Activated naive CD4-positive, alpha-beta T cell treated with anti-CD3 and anti-CD28 coated beads, Interleukin-2, amount 50 U/mL, for 16 hours (primary cell): ENCODE measurements around the gene SSX2IP.

Experiments used
- DNase-seq: peaks from one replicate; pipeline ENCODE4 v3.0.0-alpha.2; 2020

SSX2IP gene

DNA sequence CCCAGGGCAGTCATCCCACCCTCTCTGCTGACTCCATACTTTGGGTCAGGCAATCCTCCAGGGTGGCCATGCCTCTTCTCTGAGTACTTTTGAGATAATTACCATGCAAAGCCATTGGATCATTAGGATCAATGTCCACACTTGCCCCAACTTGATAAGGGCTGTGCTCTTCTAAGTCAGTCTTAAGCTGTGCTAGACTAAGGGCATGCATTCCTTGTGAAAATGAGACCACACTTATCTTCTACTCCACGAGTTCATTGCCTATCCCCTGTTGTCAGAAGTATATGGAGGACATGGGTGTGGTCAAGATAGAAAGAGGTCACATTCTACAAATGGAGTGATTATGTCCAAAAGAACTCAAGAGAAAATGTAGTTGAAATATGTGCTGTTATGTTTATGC is 18.9 kb upstream of the SSX2IP start:
- DNase-seq, result no peak

DNA sequence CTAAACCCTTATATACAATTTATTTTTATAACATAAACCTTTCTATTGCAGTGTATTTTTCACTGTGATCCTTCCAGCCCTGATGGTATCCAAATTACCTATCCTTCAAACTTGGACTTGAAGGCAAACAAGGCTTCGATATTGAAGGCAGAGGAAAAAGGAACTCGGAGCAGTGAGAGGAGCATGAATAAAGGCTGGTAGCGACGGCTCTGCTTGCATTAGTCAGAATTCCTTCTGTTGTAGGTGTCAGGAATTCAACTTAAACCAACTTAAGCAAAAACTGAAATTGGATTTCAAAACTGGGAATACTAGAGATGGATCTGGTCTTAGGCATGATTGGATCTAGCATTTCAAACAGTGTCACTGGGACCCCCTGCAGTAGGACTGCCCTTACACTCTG is 17.8 kb upstream of the SSX2IP start:
- DNase-seq, result no peak

DNA sequence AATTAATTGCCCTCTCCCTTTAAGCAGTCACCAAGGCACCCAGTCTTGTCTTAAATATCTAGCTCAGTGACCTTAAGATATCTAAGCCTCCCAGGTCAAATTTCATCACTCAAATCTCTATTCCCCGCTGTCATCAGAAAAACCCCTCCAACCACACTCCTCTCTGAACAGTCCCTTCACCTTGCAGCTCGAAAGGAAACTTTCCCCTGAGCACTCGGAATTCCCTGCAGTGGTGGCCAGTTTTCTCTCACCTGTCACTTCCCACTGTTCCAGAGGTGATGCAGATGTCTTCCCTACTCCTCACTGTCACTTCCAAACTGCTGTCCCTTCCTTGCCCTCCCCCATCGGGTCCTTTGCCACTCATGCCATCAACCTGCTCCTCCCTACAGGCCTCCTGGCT is 15.3 kb upstream of the SSX2IP start:
- DNase-seq, result no peak

DNA sequence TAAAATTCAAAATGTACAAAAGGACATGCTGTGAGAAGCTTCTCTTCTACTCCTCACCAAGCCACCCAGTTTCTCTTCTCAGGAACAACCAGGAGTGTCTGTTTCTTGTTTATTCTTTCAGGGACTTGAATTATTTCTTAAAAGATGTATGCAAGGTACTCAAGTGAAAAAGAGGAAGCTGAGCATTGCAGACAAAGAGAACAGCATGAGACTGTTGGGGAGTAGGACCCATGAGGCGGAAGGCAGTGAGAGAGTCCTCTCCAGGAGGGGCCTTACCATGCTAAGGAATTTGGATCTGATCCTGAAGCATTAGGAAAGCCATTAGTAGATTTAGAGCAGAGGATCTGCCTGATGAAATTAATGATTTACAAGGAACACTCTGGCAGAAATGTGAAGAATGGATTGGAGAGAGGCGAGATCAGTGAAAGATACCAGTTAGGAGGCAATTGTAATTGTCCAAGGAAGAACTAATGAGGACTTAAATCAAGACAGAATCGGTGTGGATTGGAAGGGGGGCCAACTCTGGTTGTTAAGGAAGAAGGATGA is 14.7 kb upstream of the SSX2IP start:
- no peak for DNase-seq

DNA sequence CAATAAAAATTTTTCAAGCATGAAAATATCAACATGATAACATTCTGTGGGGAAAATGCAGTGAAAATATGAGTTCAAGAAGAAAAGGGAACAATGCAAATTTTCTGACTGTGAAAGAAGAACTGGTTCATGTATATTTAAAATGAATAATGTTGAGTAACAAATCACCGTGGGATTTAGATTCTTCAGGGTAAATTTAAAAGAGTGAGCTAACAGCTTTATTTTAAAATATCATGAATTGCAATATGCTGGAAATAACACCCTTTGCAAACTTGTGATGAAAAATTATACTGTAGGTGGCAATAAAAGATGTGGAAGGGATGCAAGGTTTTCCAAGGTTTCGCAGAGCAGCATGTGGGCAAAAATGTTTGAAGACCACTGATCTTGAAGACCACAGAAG is 13.2 kb upstream of the SSX2IP start:
- DNase-seq, result no peak

DNA sequence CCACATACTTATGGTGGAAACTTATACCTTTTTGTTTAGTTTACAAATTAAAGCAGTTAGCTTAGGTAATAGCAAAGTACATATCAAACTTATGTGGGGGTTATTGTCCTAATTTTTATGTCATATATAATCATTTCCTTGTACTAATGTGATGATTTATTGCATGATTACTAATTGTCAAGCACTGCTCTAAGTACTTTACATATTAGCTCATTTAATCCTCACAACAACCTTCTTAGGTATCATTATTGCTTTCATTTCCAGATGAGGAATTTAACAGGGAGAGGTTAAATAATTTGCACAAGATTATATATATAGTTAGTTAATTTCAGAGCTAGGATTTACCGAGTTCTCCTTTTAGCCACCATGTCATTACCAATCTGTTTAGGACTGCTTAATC is 11.9 kb upstream of the SSX2IP start:
- no peak for DNase-seq

DNA sequence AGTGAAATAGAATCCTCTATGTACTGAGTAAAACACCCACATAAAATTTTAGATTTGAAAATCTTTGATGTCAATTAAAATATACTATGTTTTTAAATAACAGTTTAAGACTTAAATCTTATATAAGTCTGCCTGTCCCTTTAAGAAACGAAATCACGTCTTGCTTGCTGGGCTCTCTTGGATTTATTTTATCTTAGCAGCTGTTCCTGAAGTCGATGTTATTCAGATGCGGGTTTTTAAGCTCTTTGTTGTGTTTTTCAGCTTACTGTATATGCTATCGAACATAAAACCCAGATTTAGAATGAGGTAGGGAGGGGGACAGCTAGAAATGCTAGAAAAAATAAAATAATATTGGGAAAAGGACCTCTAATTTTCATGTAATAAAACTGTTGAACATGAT is 11.1 kb upstream of the SSX2IP start:
- no peak for DNase-seq

DNA sequence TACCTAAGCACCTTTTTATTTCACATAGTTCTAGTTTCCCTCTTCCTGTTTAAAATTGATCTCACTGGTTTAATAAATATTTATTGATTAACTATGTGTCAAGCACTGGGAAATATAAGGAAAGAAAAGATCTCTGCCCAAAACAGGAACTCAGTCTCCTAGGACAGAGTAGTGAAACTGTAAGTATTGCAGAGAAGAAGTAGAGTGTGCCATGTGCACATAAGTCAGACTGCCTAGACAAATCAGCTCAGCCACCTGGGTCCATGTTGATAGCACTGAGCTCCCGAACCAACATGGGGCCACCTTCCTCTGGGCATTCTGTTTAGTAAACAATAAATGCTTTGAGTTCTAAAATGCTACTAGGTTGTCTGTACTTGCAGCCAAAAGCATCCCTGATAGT is 9.8 kb upstream of the SSX2IP start:
- DNase-seq, result no peak

DNA sequence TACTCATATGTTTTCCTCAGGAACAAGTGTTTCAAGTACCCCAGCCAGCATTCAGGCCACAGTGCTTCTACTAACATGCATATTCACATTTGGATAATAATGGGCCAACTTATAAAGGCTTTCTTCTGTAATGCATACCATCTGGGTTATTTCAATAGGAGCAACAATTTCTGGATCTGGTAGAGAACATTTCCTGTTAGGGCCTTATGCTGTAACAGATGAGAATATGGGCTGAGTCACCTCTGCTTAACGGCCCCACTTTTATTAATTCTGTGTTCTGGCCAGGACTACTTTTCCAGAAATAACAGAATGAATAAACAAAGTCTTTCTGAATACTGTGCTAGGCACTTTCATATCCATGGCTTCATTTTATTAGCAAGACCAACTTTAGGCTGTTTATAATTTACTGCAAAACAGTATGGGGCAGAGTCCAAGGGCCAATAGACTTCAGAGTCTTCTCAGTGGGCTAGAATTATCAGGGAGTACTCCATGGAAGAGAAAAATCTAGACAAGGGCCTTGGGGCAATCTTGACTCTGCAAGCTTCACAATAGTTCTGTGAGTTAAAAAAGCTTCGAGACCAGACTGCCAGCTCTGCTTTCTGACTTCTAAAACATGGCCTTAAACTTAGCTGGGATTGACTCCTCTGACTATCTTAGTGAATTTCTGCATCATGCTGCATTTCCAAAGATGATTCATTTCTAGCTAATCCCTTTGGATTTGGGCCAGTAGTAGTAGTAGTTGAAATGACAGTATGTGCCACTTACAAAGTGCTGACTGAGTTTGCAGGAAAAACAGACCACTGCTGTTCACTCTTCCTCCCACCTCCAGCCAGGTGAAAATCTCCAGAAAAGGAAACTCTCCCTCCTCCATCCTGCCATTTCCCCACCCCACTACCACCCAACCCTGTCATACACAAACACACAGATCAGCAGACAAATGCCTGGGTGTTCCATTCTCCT is 8.2 kb upstream of the SSX2IP start:
- no peak for DNase-seq

DNA sequence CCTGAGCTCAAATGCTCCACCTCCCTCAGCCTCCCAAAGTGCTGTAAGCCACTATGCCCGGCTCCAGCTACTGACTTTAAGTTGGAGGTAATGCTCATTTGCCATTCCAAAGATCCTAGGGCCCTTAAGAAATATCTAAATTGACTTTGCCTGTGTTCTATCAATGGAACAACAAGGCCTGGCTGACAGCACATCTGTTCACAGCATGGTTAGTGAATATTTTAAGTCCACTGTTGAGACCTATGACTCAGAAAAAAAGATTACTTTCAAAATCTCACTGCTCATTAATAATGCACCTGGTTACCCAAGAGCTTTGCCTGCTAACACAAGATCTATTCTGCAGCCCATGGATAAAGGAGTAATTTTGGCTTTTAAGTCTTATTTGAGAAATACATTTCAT is 3.5 kb upstream of the SSX2IP start:
- DNase-seq, result no peak

DNA sequence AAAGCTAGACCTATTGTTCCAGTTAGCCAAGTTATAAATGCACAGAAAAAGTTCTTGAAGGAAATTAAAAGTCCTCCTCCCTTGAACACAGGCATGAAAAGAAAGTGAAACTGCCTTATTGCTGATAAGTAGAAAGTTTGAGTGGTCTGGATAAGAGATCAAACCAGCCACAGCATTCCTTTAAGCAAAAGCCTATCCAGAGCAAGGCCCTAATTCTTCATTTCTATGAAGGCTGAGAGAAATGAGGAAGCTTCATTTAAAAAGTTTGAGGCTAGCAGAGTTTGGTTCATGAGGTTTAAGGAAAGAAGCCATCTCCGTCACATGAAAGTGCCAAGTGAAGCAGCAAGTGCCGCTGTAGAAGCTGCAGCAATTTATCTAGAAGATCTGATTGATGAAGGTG is 2.7 kb upstream of the SSX2IP start:
- no peak for DNase-seq

DNA sequence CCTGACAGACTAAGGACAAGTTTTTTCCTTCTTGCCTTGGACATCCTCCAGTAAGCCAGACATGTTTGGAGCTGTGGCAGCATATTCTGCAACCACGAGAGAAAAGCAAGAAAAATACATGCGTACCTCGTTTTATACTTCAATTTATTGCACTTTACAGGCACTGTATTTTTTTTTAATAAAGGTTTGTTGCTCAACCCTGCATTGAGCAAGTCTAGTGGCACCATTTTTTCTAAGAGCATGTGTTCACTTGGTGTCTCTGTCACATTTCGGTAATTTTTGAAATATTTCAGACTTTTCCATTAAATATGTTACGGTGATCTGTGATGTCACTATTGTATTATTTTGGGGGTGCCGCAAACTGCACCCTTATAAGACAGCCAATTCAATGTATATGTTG is 2.1 kb upstream of the SSX2IP start:
- DNase-seq, result no peak

DNA sequence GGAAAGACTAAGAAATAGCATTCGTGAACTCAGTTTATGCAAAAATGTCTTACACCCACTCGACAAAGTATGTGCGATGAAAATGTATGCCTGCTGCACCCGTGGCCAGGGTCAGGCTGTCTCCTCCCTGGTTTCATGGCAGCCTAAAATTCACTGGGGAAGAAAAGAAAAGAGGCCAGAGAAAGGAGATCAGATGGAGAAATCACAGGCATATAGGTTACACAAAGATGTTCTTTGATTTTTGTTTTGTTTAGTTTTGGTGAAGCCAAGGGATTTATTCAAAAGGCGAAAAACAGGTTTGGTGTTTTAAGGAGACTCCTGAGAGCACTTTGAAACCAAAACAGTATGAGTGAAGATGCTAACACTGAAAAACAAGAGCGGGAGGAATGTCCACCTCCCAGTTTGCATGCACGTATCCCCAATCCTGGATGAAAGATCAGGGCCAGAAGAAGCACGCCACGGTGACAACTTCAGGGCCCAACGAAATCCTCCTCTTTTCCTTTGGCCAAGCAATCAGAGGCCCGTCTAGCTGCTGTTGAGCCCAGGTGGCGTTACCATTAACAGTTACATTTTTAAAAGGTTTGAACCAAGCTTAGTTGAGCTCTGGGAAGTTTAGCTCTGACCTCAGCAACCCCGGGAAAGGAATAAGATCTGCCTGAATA is 992 bp upstream of the SSX2IP start:
- no peak for DNase-seq

DNA sequence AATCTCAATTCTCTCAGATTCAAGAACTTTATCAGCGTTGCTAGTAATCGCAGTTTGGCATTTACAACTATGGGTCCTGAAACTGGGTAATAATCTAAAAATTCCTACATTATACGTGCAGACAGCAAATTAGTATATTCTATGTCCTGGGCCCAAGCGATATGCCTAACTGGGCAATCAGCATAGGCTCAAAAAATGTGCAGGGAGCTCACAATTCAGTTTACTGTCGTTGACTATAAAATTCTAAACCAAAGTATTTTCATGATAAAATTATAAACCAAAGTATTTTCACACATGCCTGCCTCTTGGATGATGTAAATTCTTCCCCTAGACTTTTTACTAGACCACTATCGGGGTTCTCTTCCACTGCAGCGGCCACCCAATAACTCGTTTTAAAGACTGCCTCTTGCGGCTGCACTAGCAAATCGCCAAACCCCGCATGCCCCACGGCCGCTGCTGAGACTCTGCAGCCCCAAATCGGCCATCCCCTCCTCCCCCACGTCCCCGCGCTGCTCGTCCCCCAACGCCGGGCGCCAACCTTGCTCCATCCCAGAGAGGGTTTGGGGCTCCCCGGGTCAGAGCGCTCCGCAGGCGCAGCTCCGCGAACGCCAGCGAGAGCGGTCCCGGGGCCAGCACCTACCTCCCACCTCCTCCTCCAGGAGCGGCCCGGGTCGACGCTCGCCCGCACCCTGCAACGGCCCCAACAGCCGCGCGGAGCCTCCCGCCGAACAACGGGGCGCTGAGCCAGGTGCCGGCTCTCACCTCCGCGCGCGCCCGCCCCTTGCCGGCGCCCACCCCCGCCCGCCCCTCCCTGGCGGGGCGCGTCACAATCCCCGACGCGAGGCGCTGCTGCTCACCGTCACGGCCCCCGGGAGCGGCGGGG is 506 bp downstream of the SSX2IP start:
- DNase-seq, result no peak

DNA sequence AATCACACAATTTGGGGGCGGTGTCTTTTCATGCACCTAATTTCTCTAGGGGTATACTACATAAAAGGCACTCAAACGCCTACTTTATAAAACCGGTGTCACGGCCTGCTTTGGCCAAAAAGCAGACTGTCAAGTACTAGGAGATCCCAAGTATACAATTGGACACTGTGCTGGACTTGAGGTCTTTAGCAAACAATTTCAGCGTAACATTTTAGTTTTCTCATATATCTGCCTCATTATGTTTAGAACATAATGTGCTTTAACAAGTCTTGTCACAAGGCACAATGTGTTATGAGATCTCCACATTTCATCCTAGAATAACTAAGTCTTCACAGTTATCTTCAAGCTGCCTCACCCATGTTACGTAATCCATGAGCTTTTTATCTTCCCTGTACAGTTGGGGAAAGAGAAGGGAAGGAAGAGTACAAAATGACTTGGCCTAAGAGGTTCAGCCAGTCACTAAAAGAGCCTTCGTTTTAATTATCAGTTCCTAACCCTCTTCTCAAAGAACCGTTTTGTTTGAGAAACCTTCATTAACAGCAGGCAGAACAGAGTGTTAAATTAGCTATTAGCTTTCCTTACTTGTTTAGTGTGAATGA is 1.7 kb downstream of the SSX2IP start:
- no peak for DNase-seq

DNA sequence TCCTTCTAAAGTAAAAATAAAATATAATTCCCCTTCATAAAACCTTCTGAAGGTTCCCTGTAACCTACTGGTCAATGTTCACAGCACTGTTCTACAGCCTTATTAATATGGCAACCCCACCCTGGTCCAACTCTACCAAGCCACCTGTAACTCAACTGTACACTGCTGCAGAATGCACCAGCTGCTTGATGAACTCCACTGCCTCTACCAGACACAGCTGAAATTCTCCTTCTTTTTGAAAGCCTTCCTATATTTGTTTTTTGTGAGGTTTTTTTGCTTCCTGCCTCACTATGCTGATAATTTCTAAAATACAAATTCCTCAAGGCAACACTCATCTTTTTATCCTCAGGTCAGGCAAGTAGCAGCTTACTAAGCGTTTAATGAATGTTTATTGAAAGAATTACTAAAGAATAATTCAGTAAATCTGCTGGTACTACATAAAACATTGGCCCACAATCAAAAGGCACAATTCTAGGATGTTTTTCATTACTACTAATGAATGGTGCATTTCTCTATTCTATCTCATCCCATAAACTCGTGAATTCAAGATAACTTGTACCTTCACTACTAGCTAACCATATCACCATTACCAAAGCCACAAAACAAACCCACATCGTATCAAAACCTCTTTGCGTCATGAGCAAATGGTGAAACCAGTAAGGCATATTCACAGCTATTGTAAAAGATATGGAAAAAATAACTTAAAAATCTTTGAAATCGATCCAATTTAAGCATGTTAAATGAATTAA is 2.4 kb downstream of the SSX2IP start:
- DNase-seq, result no peak

DNA sequence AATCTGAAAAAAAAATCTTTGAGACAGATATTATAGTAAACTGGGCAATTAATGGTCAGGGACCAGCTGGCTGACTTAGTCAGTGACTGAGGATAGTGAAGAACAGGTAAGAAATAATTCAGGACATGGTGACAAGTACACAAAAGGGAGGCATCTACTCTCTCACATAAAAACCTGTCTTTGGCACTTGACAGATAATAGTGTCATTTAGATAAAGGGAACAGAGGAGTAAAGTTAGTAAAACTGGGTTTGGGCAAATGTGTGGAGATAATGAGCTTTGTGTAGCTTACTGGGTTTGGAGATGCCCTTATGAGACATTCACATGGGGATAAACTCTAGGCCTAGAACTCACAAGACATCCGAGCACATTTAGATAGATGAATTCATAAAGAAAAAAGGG is 4.0 kb downstream of the SSX2IP start:
- no peak for DNase-seq

DNA sequence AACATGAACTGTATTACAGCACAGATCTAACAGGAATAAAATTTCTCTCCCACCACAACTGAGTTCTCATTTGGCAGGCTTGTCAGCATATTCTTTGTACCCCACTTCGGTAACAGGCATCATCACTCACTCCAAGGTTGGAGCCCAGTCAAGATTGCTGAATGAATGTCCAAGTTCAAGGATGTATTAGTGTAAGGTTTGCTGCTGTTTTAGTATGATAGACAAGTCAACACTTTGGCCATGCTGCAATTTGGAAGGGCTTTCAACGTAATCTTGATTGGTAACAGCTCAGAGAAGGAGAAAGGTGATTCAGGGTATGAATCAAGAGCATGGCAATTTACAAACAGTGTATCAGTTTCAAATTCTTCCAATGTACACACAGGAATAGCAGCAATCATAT is 6.8 kb downstream of the SSX2IP start:
- DNase-seq, result no peak

DNA sequence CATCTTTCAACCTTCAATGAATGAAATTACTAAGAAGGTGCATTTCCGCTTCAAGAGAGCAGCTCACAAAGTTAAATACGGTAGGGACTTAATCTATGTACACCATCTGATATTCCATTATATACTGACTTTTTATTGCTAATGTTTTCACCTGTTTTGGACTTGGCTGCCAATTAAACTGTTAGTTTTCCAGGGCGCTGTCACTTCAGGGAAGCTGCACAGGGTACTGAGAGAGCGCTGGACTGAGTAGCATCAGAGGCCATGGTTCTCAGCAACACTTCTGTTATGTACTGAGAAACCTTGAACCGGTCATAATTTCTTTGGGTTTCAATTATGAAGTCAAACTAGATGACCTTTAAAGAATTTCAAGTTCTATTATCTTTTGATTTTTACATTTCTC is 8.2 kb downstream of the SSX2IP start:
- DNase-seq, result no peak

DNA sequence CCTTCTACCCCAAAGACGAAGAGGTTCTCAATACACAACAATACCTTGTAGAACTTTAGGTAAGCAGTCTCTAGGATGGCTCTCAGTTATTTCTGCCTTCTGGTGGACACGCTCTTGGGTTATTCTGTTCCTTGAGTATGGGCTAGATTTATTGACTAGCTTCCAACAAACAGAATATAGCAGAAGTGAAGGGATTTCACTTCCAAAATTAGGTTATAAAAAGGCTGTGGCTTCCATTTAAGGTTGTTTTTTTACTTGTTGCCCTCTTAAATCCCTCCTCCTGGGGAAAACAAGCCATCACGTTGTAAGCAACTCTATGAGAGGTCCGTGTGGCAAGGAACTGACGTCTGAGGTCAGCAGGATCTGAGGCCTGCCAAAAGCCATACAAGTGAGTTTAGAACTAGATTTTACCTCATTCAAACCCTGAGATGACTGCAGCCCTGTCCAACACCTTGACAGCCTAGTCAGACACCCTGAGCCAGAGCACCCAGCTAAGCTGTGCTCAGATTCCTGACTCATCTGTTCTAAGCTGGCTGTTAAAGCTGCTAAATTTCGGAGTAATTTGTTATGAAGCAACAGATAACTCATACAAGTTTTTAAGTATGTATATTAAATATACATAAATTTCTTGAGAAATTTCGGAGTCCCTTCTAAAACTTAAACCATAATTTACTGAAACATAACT is 12.7 kb downstream of the SSX2IP start:
- no peak for DNase-seq

DNA sequence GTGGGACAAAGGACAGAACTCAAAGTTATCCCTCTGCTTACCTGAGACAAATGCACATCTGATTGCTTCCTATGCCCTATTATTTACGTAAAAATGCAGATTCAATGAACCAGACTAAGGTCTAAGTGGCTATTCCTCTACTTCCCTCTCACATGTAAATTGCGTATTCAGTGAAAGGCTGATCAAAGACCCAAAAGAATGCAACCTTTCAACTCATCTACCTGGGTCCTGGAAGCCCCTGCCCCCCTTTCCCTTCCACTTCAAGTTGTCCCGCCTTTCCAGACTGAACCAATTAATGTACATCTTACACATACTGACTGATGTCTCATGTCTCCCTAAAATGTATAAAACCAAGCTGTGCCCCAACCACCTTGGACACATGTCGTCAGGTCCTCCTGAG is 14.6 kb downstream of the SSX2IP start:
- DNase-seq, result no peak
